ENCODE data around the gene EXT2. TPM values are rescaled to one million over a fixed set of nuclear protein-coding genes. Genes with fewer than 3 reads are reported as not detected.

Gene EXT2
- polyA plus RNA-seq, 1 of the 3 experiments (the other 2 are of a cell fraction), result 92.9 TPM

- Histone ChIP-seq H3K4me1 (ENCODE audit: control insufficient read depth in 1 of 2, insufficient read depth in 2 of 2, low read depth in 1 of 2, low read length in 1 of 2) (no peaks in the 10 kb centered on the region), H3K9me2 (no peaks in the 10 kb centered on the region), H3K36me3 (replicated peaks in 1 of 2; ENCODE audit: control insufficient read depth in 1 of 2, insufficient read depth in 2 of 2, low read length in 1 of 2) (no peaks in the 10 kb centered on the region), H3K9ac (no peak overlapping the region), H3K4me3 (ENCODE audit: low read depth in 2 of 2, low read length in 1 of 2) (no peak overlapping the region), H3K9me3 (no peaks in the 10 kb centered on the region), H3K27me3 (ENCODE audit: insufficient read depth) (no peaks in the 10 kb centered on the region), H3K4me2 (no peak overlapping the region), H3K79me2 (ENCODE audit: insufficient read depth) (no peaks in the 10 kb centered on the region), H3K27ac (ENCODE audit: low read depth in 2 of 2, low read length in 1 of 2) (no peak overlapping the region), H3F3A (replicated peaks; ENCODE audit: insufficient read depth) (no peaks in the 10 kb centered on the region), H2AFZ (ENCODE audit: low read depth) (no peak overlapping the region), H4K20me1 (ENCODE audit: insufficient read depth) (no peaks in the 10 kb centered on the region)
- DNase-seq, result no peak
- ChIA-PET POLR2A (no interaction called here), CTCF (interaction anchor here (1.6 kb wide), 1 partner anchor 16 kb away, joined by 10 read pairs; the partner anchor contains the start of gene EXT2)
- WGBS (ENCODE audit: low lambda C conversion rate), result 67% methylated on average over 5 of the region's 5 CpGs
- TF ChIP-seq YY1 (IDR thresholded peaks at IDR 0.05; ENCODE audit: low read depth), result no peak
- no peak for TF ChIP-seq FOXJ3 (CRISPR knock-in tag; IDR thresholded peaks at IDR 0.05)
- no peak for TF ChIP-seq CTCF (IDR thresholded peaks at IDR 0.05)
- TF ChIP-seq SIN3A (IDR thresholded peaks at IDR 0.05; ENCODE audit: borderline replicate concordance, low read depth, low read length), result no peak
- TF ChIP-seq JUND (IDR thresholded peaks at IDR 0.05), result no peak
- no peak for TF ChIP-seq TEAD4 (IDR thresholded peaks at IDR 0.05; ENCODE audit: borderline replicate concordance, insufficient read depth)
- TF ChIP-seq RFX5 (IDR thresholded peaks at IDR 0.05; ENCODE audit: low read length), result no peak
- TF ChIP-seq TAF1 (IDR thresholded peaks at IDR 0.05; ENCODE audit: borderline replicate concordance, low read depth, low read length), result no peak
- TF ChIP-seq ELF1 (IDR thresholded peaks at IDR 0.05), result no peak
- TF ChIP-seq REST (IDR thresholded peaks at IDR 0.05; ENCODE audit: low read depth, low read length), result no peak
- no peak for TF ChIP-seq POLR2AphosphoS5 (IDR thresholded peaks at IDR 0.05; ENCODE audit: low read depth, low read length)
- TF ChIP-seq MAX (IDR thresholded peaks at IDR 0.05; ENCODE audit: low read depth), result no peak
- TF ChIP-seq USF2 (IDR thresholded peaks at IDR 0.05; ENCODE audit: borderline replicate concordance, low read depth, low read length), result no peak
- TF ChIP-seq TCF12 (IDR thresholded peaks at IDR 0.05), result no peak
- no peak for TF ChIP-seq USF1 (IDR thresholded peaks at IDR 0.05; ENCODE audit: borderline replicate concordance, low read depth)
- TF ChIP-seq RXRA (IDR thresholded peaks at IDR 0.05; ENCODE audit: borderline replicate concordance, low read depth), result no peak
- no peak for TF ChIP-seq MXI1 (IDR thresholded peaks at IDR 0.05; ENCODE audit: low read depth, low read length)
- no peak for TF ChIP-seq FOSL2 (IDR thresholded peaks at IDR 0.05; ENCODE audit: borderline replicate concordance, low read depth)
These were observed 16.7 kb upstream of the EXT2 start for GRCh38 chr11:44078794-44079193.
